GM12873 (cell line): ENCODE results near the gene ANO10.

Experiments used
- CTCF ChIP-seq: IDR thresholded peaks from 2 replicates; pipeline ENCODE4 v1.5.1; 2012; ENCODE audit warnings: low read depth, mild to moderate bottlenecking, moderate library complexity, low read length, control low read depth; ENCODE audit not compliant: insufficient read depth; ENCODE audit errors: missing control alignments

ANO10 gene

DNA sequence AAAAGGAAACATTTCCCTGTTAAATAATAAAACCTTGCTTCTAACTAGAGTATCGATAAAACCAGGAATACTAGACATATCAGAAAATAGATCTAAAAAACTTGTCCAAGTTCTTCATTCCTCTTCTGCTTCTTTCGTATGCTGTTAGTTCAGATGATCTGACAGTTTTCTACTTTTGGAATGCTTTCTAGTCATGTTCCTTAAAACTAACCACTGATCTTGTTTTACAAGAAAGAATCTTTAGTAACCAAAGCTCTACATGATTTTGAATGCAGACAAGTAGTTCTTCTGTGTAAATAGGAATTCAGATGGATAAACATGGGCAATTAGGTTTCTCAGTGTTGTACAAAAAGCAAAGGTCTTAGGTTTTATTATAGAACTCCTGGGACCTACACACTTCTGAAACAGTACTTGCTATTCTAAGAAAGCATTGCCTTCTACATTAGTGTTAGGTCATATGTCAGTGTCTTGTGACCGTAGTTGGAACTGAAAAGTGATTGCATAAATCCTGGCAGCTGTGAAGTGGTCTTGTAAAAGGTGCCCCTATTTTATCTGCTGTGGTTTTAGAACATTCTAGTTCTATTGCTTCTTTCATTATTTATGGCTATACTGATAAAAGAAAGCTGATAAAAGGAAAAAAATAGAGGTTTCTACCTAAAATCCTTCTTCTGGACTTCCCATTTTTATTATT, 294.8 kb downstream of the ANO10 start:
- TF ChIP-seq CTCF: no peak

GRCh38 chr3:43323541-43323940, 298.3 kb downstream of the ANO10 start:
- TF ChIP-seq CTCF: no peak

GRCh38 chr3:43320288-43320687, 301.5 kb downstream of the ANO10 start:
- no peak for TF ChIP-seq CTCF

- no peak for TF ChIP-seq CTCF
Observed at GRCh38 chr3:43319794-43320193, 302.0 kb downstream of the ANO10 start.

DNA sequence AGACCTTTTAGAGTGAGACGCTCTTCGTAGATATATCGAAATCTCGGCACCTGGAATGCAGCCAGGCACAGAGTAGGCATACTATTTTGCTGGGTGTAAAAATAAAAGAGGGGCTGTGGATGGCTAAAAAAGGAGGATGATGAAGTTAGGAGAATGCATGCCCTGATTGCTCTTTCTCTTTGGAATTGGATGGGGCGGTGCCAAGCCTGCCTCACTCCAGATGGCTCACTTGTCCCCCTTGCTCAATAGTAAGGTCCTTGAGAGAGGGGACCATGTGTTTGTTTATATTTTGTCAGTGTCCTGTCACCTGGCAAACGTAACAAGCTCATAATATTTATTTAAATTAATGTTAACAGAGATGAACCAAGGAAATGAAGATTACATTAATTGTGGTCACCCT, 302.4 kb downstream of the ANO10 start:
- no peak for TF ChIP-seq CTCF

GRCh38 chr3:43317461-43318316, 304.1 kb downstream of the ANO10 start:
- TF ChIP-seq CTCF: no peak

DNA sequence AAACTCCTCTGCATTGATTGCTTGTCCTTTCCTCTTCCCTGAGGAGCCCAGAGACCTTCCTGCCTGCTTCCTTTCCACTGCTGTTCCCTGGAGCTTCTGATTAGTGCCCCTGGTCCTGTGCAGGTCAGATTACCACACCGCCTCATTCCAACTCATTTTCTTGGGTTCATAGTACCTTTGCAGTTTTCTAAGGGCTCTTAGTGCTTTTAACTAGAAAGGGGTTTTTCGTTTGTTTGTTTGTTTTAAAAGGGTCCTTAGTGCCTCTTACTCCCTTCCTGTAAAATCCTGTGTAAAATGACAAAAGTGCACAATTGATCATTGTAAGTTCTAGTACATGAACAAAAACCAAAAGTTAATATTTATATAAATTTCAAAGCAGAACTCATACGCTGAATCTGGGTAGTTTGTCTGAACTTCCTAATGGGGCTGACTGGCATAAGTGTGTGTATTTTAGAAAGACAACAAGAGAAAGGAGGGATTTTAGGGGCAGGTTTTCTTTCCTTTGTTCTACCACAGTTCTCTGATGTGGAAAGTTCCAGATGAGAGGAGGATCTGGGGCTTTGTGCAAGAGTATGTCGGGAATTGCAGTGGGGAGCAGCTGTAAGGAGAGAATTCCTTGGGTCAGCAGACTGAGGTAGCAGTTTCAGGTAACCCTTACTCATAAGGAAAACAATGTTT, 304.9 kb downstream of the ANO10 start:
- TF ChIP-seq CTCF: no peak
